DMS 273 (cell line): ENCODE results near the gene DIS3L2.
A peak's percentile ranks its signal among the peaks of the same experiment; 100 is the strongest.

ENCODE experiments used
- DNase-seq: peaks from one replicate; lab custom pipeline; 2025; ENCODE audit not compliant: unreplicated experiment; lab: John Stamatoyannopoulos, UW

DIS3L2 gene

DNA sequence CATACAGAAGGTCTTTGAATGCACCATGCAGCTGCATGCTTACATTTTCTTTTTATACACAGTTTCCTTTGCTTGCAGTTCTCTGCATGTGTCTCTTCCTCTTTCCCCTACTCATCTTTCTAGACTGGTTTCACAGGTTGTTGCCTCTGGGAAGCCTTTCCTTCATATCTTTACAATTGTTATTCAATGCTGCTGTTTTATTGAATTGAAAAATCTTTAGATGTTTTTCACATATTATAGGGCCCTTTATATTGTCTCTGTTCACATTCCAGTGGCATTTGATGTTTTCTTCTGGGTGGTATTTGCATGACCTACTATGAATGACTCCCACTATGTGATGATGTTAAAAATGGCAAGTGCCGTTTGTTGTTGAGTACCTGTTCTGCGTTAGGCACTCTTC is 91.1 kb downstream of the DIS3L2 start:
- no peak for DNase-seq

GRCh38 chr2:232053777-232054176 is 92.3 kb downstream of the DIS3L2 start:
- no peak for DNase-seq

DNA sequence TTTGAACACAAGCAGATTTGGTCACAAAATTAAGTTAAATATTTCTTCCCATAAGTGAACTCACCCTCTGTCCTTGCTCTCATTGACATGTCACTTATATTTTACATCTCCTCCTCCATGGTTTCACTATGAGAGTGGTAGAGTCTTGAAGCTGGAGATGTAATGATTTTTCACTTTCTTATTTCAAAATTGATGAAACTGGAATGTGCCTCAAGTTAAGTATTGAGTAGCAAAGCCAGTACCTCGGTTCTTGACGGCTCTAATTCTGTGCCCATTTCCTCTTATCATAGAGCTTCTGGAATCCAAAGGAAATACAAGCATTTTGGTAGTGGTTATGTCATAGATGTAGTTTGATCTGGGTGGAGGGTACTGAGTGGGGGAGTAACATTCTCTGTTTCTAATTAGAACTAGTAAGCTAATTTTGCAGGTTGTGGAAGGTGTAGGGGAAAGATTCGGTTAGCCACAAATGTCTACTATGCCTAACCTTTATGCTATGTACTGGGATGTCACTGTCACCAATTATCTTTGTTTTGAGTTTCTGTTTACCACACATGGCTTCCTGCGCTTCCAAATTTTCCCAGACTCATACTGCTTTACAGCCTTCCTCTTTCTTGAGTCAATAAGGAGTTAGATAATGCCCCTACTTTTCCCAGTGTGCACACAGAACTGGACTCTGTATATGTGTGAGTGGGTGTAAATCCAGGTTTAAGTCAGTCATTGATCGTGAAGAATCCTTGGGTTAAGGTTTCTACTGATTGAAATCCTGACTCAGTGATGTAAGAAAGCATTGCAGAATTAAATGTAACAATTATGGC is 96.8 kb downstream of the DIS3L2 start:
- no peak for DNase-seq

DNA sequence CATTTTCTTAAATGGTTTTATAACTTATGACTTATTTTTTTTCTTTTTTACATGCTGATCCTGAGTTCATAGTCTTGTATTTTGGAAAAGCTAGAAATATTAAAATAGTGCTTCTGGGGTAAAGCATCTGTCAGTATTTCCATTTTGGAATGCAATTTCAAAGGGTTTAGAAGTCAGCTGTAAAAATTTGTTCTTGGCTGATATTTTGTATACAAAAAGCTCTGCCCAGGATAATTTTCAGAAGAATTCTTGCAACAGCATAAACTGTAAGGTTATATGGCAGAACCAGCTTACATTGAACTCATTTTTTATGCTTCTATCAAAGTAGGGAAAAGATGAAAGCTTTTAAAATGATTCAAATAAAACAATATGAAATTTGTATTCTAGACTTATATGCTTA is 97.4 kb downstream of the DIS3L2 start:
- no peak for DNase-seq

GRCh38 chr2:232061265-232061664 is 99.8 kb downstream of the DIS3L2 start:
- no peak for DNase-seq

- no peak for DNase-seq
Observed at GRCh38 chr2:232073026-232073425, 111.5 kb downstream of the DIS3L2 start.

DNA sequence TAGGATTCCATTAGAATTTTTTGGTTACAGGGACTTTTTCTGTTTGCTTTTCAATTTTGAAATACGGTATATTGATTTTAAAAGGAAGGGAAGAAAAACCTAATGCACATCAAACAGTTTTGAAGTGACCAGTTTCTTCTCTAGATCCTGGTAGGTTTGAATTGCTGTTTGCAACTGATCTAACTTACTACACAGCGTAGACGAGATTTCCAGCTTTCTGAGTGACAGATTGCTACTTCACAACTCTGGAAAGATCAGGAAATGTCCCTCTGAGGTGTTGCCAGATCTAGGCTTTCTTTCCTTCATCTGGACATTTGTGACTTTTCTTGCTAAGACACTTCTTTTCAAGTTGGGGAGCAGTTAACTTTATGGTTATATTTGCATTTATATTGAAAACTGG is 112.2 kb downstream of the DIS3L2 start:
- no peak for DNase-seq

DNA sequence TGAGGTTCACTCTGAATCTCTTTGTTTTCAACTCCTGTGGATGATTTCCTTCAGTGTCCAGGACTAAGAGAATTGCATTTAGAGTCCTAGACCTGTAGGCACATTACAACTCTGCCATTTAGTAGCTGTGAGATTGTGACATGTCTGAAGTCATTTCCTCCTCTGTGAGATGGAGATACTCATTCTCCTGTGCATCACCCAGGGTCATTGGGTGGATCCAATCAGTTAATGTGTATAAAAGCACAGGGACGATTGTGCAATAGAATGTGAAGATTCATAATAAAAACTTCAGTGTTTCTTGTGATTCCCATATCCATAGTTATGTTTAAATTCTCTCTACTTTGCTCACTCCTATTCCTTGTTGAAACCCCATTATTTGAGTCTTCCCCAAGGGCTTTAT is 113.6 kb downstream of the DIS3L2 start:
- no peak for DNase-seq

DNA sequence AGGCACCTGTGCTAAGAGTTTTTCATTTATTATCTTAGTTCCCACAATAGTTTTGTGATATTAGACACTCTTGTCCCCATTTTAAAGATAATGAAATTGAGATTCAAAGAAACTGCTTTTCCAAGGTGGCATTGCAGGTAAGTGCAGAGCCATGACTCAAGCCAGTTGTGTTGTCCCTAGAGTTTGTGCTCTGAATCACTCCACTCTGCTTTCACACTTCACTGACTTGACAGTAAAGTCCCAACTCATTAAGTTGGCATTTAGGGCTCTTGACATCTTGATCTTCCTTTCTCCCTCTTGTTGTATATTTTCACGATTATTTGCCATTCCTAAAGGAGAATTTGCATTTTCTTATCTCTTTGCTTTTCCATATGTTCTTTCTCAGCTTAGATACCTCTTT is 114.3 kb downstream of the DIS3L2 start:
- no peak for DNase-seq

DNA sequence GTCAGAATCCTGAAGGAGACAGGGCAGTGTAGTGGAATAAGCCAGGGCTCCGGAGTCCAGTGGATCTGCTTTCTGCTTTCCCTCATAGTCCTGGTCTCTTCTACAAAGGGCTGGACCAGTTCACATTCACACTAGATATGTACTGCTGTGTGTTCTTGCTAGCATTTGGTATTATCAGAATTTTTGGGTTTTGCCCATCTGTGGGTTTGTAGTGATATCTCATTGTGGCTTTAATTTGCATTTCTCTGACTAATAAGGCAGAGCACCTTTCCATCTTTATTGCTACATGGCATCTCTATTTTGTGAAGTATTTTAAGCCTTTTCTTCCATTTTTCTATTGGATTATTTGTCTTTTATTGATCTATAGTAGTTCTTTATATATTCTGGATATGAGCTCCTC is 114.8 kb downstream of the DIS3L2 start:
- DNase-seq, result no peak

- peak; percentile 16 for DNase-seq
Observed at GRCh38 chr2:232076736-232077135, 115.2 kb downstream of the DIS3L2 start.

DNA sequence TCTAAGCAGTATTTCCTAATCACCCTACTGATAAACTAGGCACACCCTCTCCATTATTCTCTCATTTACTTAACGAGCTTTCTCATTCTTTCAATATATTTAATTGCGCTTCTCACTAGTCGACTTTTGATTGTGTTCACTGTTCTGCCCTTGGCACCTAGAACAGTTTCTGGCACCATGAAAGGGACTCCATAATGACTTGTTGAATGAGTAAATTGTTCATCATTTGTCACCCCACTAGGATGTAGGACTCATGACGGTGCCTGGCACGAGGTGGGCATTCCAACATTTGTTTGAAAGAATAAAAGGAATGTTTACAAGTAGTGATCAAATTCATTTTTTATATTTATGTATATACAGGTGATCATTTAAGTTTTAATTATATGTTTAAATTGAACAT is 123.7 kb downstream of the DIS3L2 start:
- no peak for DNase-seq

DNA sequence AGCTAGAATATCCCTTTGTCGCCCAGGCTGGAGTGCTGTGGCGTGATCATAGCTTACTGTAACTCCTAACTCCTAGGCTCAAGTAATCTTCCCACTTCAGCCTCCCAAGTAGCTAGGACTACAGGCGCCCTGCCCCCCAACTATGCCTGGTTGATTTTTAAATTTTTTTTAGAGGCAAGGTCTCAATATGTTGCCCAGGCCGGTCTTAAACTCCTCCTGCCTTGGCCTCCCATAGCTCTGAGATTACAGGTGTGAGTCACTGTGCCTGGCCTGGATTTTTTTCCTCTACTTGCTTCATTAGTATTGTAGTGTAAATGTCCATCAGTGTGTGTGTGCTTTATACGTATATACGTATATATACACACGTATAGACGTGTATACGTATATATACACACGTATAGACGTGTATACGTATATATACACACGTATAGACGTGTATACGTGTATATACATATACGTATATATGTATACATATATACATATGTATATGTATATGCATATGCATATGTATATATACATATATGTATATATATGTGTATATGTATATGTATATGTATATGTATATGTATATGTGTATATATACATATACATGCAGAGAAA is 124.4 kb downstream of the DIS3L2 start:
- no peak for DNase-seq

DNA sequence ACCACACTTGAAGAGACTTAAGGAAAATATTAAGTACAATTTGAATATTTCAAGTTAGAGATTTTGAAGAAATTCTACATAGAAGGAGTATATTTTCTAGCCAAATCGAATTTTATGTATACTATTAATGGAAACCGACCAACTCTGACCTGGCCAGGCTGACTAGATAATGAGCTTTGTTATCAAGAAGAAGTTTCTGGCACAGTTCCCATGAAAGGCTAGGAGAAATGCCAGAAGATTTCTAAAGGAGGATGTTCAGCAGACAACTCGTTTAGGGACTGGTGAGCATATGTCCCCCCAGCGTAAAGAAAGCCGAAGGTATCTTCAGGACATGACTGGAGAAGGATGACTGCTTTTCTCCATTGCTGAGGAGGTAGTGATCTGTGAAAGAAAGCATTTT is 127.3 kb downstream of the DIS3L2 start:
- peak; percentile 10 for DNase-seq

DNA sequence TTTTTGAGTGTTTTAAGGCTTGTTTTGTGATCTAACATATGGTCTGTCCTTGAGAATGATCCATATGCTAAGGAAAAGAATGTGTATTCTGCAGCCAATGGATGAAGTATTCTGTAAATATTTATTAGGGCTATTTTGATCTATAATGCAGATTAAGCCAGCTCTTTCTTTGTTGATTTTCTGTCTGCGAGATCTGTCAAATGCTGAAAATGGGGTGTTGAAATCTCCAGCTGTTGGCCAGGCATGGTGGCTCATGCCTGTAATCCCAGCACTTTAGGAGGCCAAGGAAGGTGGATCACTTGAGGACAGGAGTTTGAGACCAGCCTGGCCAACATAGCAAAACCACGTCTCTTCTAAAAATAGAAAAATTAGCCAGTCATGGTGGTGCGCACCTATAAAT is 132.7 kb downstream of the DIS3L2 start:
- DNase-seq, result no peak

GRCh38 chr2:232094883-232095282 is 133.4 kb downstream of the DIS3L2 start:
- no peak for DNase-seq

GRCh38 chr2:232097260-232097659 is 135.7 kb downstream of the DIS3L2 start:
- no peak for DNase-seq

GRCh38 chr2:232097758-232098157 is 136.2 kb downstream of the DIS3L2 start:
- DNase-seq, result no peak

DNA sequence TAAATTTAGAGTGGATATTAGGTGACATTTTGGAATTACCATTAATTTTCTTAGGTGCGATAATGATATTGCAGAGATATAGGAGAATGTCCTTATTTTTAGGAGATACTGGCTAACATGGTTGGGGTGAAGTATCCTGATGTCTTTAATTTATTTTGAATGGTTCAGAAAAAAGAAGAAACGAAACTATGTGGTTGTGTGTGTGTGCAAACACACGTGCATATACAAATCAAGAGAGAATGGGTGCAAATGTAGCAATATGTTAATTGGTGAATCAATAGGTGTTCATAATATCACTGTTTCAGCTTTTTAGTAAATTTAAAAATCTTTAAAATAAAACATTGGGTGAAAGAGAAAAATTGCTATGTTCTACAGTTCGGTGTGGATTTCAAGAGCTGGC is 140.9 kb downstream of the DIS3L2 start:
- DNase-seq, result no peak

- no peak for DNase-seq
Observed at GRCh38 chr2:232103140-232103737, 141.7 kb downstream of the DIS3L2 start.

GRCh38 chr2:232104076-232104646 is 142.6 kb downstream of the DIS3L2 start:
- no peak for DNase-seq

DNA sequence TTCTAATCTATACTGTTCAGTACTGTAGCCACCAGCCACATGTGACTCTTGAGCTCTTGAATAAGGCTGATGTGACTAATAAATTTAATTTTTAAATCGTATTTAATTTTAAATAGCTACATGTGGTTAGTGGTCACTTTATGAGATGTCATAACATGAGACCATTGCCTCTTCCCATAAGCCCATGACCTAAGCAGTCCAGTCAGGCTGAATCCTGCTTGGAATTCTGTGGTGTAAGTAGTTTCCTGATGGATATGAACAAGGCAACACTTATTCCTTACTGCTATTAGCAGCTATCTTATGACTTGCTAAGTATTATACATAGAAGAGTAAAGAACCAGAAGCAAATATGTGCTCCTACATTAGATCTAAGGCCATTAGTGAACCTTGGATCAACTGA is 150.0 kb downstream of the DIS3L2 start:
- DNase-seq, result no peak
